Osteoblast (primary cell): ENCODE results near the gene USP7. TPM values are rescaled to one million over a fixed set of nuclear protein-coding genes. Genes with fewer than 3 reads are reported as not detected.
"Not testable (repeated sequence)": the region's sequence is repeated elsewhere in the genome, so short reads cannot be mapped to it uniquely, and the experiment has no call there.

Experiments
- DNase-seq: peaks from one replicate; pipeline ENCODE4 v3.0.0; 2011; ENCODE audit warnings: low spot score, mixed read lengths; ENCODE audit not compliant: insufficient read length; ENCODE audit errors: missing footprints
- H2AFZ ChIP-seq: 2 replicates; pipeline ENCODE4 v1.6.0; 2011; ENCODE audit warnings: mild to moderate bottlenecking, low read length
- H3K27ac ChIP-seq: 2 replicates; pipeline ENCODE4 v1.5.1; 2011; ENCODE audit warnings: mild to moderate bottlenecking, low read depth, low read length, moderate library complexity
- H3K27me3 ChIP-seq: 2 replicates; pipeline ENCODE4 v1.6.0; 2012; ENCODE audit warnings: mild to moderate bottlenecking, control low read depth, inconsistent platforms, low read length, moderate library complexity; ENCODE audit not compliant: insufficient read depth
- H3K36me3 ChIP-seq: 2 replicates; pipeline ENCODE4 v1.5.1; 2011; ENCODE audit warnings: mild to moderate bottlenecking, low read length, control low read depth, moderate library complexity; ENCODE audit not compliant: insufficient read depth
- H3K4me1 ChIP-seq: 2 replicates; pipeline ENCODE4 v1.5.1; 2011; ENCODE audit warnings: mild to moderate bottlenecking, low read length, control low read depth, moderate library complexity; ENCODE audit not compliant: insufficient read depth
- H3K4me2 ChIP-seq: 2 replicates; pipeline ENCODE4 v1.6.0; 2011; ENCODE audit warnings: mild to moderate bottlenecking, low read length; ENCODE audit not compliant: insufficient read depth
- H3K4me3 ChIP-seq: fragments of 200-600 bp; sonication (generic); 3 replicates; pipeline ENCODE4 v1.5.1; 2012; ENCODE audit warnings: mild to moderate bottlenecking, low read length, inconsistent platforms; ENCODE audit not compliant: insufficient read depth
- H3K79me2 ChIP-seq: 2 replicates; pipeline ENCODE4 v1.6.0; 2012; ENCODE audit warnings: mild to moderate bottlenecking, low read length, control low read depth, inconsistent platforms; ENCODE audit not compliant: insufficient read depth
- H3K9me3 ChIP-seq: 2 replicates; pipeline ENCODE4 v1.5.1; 2011; ENCODE audit warnings: low read depth, low read length, control low read depth
- H4K20me1 ChIP-seq: 2 replicates; pipeline ENCODE4 v1.6.0; 2012; ENCODE audit warnings: mild to moderate bottlenecking, low read length, control low read depth; ENCODE audit not compliant: insufficient read depth
- total RNA-seq: library from RNA; depleted of rRNA; stranded (reverse); fragments of >200 nt; gene quantifications from 2 replicates; pipeline ENCODE4 v1.2.3, GENCODE V29; 2012
- TF ChIP-seq, protein P1 (sequence below): IDR thresholded peaks from 2 replicates; pipeline ENCODE4 v1.5.1; 2011; ENCODE audit warnings: mild to moderate bottlenecking, low read depth, low read length, moderate library complexity; ENCODE audit errors: extremely low read depth

USP7 gene
- total RNA-seq, 1 donor: 51.4 TPM

- Histone ChIP-seq H3K4me3 (no peak overlapping the region), H3K27me3 (peaks cover 4% of the 10 kb centered on the region), H3K4me2 (no peak overlapping the region), H2AFZ (no peak overlapping the region), H4K20me1 (no peaks in the 10 kb centered on the region), H3K4me1 (no peaks in the 10 kb centered on the region), H3K79me2 (no peaks in the 10 kb centered on the region), H3K27ac (no peak overlapping the region), H3K36me3 (no peaks in the 10 kb centered on the region), H3K9me3 (no peaks in the 10 kb centered on the region)
- no peak for DNase-seq
- TF ChIP-seq, protein P1, sequence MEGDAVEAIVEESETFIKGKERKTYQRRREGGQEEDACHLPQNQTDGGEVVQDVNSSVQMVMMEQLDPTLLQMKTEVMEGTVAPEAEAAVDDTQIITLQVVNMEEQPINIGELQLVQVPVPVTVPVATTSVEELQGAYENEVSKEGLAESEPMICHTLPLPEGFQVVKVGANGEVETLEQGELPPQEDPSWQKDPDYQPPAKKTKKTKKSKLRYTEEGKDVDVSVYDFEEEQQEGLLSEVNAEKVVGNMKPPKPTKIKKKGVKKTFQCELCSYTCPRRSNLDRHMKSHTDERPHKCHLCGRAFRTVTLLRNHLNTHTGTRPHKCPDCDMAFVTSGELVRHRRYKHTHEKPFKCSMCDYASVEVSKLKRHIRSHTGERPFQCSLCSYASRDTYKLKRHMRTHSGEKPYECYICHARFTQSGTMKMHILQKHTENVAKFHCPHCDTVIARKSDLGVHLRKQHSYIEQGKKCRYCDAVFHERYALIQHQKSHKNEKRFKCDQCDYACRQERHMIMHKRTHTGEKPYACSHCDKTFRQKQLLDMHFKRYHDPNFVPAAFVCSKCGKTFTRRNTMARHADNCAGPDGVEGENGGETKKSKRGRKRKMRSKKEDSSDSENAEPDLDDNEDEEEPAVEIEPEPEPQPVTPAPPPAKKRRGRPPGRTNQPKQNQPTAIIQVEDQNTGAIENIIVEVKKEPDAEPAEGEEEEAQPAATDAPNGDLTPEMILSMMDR: no peak
Observed at GRCh38 chr16:8986818-8987191, 23.1 kb upstream of the USP7 start.

DNA sequence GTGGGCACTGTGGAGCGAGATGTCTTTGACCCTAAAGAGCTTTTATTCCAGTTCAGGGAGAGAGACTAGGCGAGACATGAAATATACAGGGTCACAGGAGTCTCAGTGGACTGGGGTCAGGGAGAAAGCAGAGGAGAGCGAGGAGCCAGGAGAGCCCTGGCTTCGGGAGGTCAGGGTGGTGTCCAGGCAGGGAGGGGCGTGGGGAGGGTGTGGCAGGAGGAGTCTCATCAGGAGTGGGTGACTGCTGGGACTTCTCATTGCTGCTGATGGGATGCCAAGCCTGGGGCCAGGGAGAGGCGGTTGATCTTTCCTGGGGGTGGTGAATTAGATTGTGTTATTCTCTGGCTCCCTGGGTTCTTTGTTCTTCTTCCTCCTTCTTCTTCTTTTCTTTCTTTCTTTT, 22.4 kb upstream of the USP7 start:
- no peaks in the 10 kb centered on the region for H4K20me1 ChIP-seq
- no peaks in the 10 kb centered on the region for H3K9me3 ChIP-seq
- no peak overlapping the region for H3K4me2 ChIP-seq
- H3K27me3 ChIP-seq: peaks cover 4% of the 10 kb centered on the region
- no peak overlapping the region for H3K27ac ChIP-seq
- no peaks in the 10 kb centered on the region for H3K36me3 ChIP-seq
- TF ChIP-seq, protein P1: no peak
- H3K4me3 ChIP-seq: no peak overlapping the region
- H2AFZ ChIP-seq: no peak overlapping the region
- no peak for DNase-seq
- H3K4me1 ChIP-seq: no peaks in the 10 kb centered on the region
- H3K79me2 ChIP-seq: no peaks in the 10 kb centered on the region

GRCh38 chr16:8982816-8983215, 19.1 kb upstream of the USP7 start:
- Histone ChIP-seq H3K9me3 (no peaks in the 10 kb centered on the region), H3K27ac (no peak overlapping the region), H3K4me2 (no peak overlapping the region), H3K79me2 (no peaks in the 10 kb centered on the region), H3K4me3 (no peak overlapping the region), H3K27me3 (peaks cover 4% of the 10 kb centered on the region), H4K20me1 (no peaks in the 10 kb centered on the region), H3K4me1 (no peaks in the 10 kb centered on the region), H3K36me3 (no peaks in the 10 kb centered on the region), H2AFZ (no peak overlapping the region)
- DNase-seq: no peak
- TF ChIP-seq, protein P1: no peak

GRCh38 chr16:8981901-8982300, 18.2 kb upstream of the USP7 start:
- H3K9me3 ChIP-seq, H4K20me1 ChIP-seq, H3K4me1 ChIP-seq, DNase-seq, H2AFZ ChIP-seq, H3K79me2 ChIP-seq, H3K4me2 ChIP-seq, H3K27ac ChIP-seq, H3K27me3 ChIP-seq, H3K36me3 ChIP-seq, H3K4me3 ChIP-seq: not testable (repeated sequence)

DNA sequence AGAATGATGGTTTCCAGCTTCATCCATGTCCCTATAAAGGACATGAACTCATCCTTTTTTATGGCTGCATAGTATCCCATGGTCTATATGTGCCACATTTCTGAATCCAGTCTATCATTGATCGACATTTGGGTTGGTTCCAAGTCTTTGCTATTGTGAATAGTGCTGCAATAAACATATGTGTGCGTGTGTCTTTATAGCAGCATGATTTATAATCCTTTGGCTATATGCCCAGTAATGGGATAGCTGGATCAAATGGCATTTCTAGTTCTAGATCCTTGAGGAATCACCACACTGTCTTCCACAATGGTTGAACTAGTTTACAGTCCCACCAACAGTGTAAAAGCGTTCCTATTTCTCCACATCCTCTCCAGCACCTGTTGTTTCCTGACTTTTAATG, 12.5 kb upstream of the USP7 start:
- not testable (repeated sequence) for H3K36me3 ChIP-seq, H2AFZ ChIP-seq, H3K4me1 ChIP-seq, H3K4me3 ChIP-seq, DNase-seq, H3K27me3 ChIP-seq, H3K79me2 ChIP-seq, H4K20me1 ChIP-seq, H3K4me2 ChIP-seq, H3K27ac ChIP-seq, H3K9me3 ChIP-seq
